NCI-H2171 treated with DMSO at 0.1 percent for 48 hours (cell line): ENCODE measurements around the gene AXDND1.
A peak's percentile ranks its signal among the peaks of the same experiment; 100 is the strongest.
"Not testable (repeated sequence)": the region's sequence is repeated elsewhere in the genome, so short reads cannot be mapped to it uniquely, and the experiment has no call there.

Source experiments
- DNase-seq: peaks from one replicate; lab custom pipeline; 2025; lab: John Stamatoyannopoulos, UW

AXDND1 gene

DNA sequence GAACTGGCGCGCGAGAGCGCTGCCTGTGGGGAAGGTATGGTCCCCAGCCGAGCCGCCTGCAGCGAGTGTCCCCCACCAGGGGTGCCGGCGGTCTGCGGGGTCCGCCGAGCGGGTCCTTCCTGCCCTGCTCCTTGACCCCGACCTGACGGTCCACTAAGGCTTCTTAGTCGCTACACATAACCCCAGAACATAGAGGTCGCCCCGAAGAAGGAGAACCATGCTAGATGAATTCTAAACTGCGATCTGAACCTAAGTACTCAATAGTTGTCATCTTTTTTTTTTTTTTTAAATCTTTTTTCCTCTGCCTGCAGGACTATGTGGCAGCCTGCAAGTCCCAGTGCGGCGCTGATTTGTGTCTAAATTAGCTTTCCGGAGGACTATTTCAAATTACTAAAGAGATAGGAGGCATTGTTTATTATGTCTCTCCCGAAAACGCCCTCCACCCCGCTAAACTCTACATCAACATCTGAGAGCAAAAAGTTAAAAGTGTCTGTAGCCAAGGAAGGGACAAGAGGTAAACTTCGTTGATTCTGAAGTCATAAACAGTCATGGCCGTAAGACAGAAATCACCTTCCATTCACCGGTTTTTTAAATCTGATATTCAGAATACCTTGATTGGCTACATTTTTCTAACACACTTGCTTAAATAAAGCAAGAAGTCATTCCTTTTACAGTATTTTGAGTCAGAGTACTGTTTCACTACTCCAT lies 476 bp downstream of the AXDND1 start:
- peak; percentile 45 for DNase-seq

DNA sequence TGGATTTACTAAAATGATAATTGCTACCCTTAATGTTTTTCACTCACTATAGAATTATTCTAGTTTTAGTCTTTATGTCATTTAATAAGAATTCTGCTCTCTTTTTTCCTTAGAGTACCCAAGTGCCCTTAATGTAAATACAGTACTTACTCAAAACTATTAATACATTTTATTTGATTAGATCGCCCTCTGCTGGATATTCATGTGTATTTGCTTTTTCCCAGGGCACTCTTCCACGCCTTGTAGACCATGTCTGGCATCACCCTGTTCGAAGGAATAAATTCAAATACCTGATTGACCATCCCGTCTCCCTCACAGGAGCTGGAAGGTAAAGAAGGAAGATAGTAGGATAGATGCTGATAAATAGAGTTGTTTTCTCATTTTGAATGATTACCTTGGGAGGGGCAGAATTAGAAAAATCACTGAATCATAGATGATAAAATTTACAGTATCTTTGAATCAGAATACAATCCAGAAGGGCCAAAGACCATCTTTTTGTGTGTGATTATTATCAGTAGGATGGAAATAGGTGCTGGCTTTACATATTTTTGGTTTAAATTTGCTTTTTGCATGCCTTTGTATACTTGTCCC lies 4.1 kb downstream of the AXDND1 start:
- DNase-seq, result peak; percentile 86

DNA sequence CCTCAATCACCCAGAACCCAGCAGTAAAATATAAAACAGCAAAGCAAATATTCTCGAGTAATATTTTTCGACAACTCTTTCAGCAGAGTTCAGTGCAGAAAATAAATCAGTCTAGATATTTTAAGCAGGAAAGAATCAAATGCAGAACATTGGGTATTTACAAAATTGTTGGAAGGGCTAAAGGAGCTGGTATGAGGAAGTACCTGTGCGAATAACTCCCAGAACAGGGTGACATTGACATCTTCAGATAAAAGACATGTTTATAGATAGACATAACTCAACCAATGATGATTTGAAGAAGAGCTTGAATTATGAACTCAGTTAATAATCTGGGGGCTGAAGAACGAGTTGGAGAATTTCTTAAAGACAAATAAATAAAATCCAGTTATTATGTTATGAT lies 6.4 kb downstream of the AXDND1 start:
- DNase-seq, result no peak

DNA sequence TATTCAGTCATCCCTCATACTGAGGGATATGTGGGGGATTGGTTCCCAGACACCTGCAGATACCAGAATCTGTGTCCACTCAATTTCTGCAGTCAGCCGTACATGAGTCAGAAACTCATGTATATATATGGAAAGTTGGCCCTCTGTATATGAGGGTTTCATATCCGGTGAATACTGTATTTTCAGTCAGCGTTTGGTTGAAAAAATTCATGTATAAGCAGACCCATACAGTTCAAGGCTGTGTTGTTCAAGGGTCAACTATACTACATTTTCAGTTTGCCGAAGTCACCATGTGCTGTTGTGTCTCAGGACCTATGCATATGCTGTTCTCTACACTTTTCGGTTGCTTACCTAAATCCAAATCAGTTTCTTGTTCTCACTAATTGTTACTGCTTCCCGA lies 10.5 kb downstream of the AXDND1 start:
- DNase-seq, result no peak

DNA sequence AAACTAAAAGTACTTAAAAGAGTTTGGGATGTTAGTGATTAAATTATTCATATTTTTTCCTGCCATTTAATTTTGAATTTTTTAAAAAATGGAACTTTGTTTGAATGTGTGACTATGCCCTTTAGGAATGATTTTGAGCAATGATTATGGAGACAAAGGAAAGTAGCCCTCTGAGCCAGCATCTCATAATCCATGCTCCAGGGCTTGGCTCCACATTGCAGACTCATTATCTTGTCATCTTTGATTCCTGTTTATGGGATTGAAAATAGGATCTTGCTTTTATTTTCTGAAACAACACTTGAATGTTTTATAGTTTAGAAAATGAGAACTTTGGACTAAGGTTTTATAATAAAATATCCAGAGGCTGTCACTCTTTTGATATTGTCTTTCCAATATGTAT lies 14.5 kb downstream of the AXDND1 start:
- DNase-seq, result no peak

DNA sequence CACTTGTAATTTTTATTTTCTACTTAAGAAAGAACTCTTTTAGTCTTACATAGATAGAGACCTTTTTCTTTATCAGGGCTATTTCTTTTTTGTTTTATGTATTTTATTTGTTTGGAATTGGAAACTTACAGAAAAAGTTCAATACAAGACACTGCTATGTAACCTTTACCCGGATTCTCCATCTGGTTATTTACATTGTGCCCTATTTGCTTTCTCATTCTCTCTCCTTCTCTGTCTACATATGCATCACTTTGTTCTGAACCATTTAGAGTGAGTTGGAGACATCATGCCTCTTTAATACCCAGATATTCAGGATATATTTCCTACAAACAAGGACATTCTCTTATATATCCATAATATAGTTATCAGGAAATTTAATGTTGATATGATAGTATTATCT lies 18.3 kb downstream of the AXDND1 start:
- DNase-seq, result no peak

DNA sequence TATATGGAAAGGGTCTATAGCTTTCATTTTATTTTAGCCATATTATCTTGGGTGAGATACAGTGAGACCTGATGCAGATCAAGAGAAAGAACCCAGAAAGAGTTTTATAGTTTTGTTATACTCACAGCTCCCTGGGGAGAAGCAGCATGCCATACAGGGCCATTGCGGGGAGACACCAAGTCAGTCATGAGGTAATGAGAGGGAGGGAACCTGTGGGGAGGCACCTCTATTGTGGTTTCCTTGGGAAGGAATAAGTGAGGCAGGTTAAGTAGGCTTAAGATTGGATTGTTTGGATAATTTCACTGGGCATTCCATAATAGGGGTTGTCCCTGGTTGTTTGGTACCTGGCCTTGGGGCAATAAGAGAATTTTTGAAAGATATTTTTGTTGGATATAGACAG lies 19.7 kb downstream of the AXDND1 start:
- no peak for DNase-seq

DNA sequence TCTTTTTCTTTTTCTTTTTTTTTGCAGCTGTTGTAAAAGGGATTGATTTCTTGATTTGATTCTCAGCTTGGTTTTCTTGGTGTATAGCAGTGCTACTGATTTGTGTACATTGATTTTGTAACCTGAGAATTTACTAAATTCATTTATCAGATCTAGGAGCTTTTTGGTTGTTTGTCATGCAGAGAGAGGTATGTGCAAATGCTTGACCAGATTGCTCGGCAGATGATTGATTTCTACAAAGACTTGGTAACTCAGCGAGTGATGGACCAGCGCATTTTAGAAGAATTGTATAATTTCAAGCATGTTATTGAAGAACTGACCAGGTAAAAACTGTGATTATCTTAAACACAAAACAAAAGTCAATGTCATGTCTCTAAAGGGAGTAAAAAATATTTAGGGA lies 27.9 kb downstream of the AXDND1 start:
- DNase-seq, result no peak

DNA sequence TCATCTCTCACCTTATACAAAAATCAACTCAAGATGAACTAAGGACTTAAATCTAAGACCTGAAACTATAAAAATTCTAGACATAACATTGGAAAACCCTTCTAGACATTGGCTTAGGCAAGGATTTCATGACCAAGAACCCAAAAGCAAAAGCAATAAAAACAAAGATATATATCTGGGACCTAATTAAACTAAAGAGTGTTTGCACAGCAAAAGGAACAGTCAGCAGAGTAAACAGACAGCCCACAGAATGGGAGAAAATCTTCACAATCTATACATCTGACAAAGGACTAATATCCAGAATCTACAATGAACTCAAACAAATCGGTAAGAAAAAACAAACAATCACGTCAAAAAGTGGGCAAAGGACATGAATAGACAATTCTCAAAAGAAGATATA lies 33.6 kb downstream of the AXDND1 start:
- DNase-seq, result not testable (repeated sequence)

DNA sequence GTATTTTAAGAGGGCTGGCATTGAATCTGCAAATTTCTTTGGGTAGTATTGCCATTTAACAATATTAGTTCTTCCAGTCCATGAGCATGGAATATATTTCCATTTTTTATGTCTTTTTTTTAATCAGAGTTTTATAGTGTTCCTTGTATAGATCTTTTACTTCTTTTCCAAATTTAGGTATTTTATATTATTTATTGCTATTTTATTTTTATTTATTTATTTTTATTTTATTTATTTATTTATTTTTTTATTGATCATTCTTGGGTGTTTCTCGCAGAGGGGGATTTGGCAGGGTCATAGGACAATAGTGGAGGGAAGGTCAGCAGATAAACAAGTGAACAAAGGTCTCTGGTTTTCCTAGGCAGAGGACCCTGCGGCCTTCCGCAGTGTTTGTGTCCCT lies 52.0 kb downstream of the AXDND1 start:
- not testable (repeated sequence) for DNase-seq

DNA sequence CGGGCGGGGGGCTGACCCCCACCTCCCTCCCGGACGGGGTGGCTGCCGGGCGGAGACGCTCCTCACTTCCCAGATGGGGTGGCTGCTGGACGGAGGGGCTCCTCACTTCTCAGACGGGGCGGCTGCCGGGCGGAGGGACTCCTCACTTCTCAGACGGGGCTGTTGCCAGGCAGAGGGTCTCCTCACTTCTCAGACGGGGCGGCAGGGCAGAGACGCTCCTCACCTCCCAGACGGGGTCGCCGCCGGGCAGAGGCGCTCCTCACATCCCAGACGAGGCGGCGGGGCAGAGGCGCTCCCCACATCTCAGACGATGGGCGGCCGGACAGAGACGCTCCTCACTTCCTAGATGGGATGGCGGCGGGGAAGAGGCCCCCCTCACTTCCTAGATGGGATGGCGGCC lies 52.9 kb downstream of the AXDND1 start:
- DNase-seq, result not testable (repeated sequence)

DNA sequence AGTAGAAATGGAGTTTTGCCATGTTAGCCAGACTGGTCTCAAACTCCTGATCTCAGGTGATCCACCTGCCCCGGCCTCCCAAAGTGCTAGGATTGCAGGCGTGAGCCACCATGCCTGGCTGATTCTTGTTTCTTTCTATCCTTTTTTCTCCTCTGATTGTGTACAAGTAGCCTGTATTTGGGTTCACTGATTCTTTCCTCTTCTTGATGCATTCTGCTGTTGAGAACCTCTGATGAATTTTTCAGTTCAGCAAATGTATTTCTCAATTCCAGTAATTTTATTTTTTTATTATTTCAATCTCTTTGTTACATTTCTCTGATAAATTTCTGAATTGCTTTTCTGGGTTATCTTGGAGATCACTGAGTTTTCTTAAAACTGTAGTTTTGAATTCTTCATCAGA lies 58.8 kb downstream of the AXDND1 start:
- DNase-seq, result no peak

DNA sequence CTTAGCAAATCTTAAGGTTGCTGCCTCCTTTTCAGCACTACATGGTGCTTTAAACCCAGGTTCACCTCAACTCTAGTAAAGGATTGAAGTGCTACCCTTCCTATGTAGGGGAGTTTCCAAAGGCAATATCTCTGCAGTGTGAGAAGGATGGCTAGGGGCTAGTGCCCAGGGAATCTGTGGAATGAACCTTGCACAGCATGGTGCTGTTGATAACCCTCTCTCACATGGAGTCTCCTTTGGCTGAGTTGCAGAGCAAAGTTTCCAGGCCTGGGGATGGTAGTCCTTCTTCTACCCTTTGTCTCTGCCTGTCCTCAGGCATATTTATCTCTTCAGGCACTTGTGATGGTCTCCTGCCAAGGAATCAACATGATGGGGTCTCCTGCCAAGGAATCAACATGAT lies 59.4 kb downstream of the AXDND1 start:
- DNase-seq, result no peak

DNA sequence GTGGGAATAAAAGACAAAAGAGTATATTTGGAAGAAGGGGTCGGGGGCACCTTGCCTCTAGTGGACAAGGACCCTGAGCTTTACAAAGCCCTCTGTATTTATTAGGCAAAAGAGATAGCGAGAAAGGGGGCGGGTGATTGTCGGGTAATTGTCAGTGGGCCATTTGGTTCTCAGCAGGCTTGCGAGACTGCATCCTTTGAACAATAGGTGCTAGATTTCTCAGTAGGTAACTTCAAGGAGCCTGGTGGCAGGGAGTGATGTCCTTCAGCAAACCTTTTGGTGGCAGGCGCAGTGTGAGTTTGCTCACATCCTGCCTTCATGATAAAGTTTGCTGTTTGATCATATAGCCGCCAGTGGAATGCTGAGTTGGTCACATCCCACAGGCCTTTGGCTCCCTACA lies 71.4 kb downstream of the AXDND1 start:
- no peak for DNase-seq

DNA sequence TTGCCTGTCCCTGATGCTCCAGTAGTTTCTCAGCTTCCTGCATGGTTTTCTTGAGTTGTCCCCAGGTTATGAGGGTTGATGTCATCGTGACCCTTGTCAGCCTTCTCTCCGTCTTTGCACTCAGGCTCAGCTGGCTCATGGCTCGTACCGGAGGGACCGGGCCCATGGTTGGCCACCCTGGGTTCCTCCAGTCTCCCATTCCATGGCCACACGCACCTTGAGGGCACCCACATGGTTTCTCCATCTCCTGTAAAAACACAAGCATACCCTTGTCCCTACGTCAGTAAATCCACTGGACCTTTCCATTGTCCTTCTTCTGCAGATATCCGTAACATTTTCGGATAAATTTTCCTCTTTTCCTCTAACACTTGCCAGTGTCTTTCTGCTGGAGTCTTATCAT lies 73.9 kb downstream of the AXDND1 start:
- DNase-seq, result not testable (repeated sequence)

DNA sequence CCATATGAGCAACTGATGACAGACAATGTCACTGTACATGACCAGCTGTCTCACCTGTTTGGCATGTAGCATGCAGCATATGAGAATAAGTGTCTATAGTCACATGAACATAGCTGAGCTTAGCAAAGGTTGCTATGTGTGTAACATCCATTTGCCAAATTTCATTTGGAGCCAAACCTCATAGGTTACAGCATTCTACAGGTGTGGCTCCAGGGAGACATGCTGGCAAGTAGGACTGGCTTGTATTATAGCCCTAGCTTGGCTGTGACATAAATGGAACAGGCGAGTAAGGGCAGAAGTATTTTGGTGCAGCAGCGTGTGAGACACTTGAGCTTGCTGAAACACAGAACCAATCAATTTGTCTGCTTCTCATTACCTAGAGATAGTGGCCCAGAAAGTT lies 74.5 kb downstream of the AXDND1 start:
- DNase-seq, result not testable (repeated sequence)

DNA sequence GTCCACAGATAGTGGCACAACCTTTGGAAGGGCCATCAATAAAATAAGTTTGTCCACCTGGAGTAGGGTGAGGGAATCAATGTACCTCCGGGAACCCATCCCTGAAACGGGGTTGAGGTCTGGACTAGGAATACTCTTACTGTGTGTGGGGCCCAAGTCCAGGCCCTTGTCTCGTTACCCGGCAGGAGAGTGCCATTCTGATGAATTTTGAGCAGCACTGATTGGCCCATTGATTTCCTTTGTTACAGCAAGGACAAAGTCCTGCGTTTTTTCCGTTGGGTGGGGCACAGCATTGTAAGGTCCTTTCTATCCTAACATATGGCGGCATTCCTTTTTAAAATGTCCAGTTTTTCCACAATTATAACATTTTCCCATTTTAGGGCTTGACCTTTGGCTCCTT lies 75.2 kb downstream of the AXDND1 start:
- DNase-seq, result no peak

DNA sequence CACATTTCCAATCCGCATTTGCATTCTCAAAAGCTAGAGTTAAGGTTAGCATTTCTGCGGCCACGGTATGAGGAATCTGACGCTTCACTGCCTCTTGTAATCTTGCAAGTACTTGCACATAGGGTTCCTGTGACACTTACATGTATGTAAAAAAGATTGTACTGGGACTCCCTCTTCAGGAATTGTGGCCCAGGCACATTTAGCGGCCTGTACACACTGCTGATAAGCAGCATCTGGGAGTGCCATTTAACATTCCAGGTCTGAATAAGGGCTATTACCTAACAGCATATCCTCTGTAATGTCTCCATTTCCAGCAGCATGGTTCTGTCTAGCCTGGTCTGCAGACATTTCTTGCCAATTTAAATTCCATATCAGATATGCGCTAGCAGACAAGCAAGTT lies 75.7 kb downstream of the AXDND1 start:
- no peak for DNase-seq

DNA sequence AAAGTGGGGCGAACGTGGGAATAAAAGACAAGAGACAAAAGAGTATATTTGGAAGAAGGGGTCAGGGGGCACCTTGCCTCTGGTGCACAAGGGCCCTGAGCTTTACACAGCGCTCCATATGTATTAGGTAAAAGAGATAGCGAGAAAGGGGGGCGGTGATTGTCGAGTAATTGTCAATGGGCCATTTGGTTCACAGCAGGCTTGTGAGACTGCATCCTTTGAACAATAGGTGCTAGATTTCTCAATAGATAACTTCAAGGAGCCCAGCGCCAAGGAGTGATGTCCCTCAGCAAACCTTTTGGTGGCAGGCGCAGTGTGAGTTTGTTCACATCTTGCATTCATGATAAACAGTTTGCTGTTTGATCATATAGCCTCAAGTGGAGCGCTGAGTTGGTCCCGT lies 77.1 kb downstream of the AXDND1 start:
- DNase-seq, result not testable (repeated sequence)

DNA sequence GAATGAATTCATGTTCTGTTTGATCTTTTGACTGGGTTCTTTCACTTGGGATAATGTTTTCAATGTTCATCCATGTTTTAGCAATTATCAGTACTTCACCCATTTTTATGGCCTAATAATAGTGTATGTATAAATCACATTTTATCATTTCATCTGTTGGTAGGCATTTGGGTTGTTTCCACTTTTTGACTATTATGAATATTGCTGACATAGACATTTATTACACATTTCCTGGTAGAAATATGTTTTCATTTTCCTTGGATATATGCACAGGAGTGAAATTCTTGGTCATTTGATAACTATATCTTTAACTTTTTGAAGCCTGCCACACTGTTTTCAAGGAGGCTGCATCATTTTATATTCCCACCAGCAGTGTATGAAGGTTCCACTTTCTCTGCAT lies 79.8 kb downstream of the AXDND1 start:
- DNase-seq, result no peak

DNA sequence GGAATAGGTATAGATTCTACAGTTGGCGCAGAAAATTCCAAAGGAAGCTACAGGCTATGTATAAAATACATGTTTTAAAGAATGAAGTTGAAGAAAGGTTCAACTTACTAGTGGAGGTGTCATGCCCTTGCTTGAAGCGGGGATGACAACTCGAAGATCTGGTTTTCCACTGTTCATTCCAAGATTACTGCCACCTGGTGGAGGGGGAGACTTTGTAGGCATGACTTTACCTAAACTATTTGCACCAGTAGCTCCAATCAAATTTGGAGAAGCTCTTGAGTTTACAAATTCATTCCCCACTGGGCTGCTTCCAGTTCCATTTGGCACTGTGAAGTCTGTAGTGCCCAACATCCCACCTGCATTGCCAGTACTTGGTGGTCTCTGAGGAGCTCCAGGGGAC lies 81.7 kb downstream of the AXDND1 start:
- DNase-seq, result peak; percentile 23

DNA sequence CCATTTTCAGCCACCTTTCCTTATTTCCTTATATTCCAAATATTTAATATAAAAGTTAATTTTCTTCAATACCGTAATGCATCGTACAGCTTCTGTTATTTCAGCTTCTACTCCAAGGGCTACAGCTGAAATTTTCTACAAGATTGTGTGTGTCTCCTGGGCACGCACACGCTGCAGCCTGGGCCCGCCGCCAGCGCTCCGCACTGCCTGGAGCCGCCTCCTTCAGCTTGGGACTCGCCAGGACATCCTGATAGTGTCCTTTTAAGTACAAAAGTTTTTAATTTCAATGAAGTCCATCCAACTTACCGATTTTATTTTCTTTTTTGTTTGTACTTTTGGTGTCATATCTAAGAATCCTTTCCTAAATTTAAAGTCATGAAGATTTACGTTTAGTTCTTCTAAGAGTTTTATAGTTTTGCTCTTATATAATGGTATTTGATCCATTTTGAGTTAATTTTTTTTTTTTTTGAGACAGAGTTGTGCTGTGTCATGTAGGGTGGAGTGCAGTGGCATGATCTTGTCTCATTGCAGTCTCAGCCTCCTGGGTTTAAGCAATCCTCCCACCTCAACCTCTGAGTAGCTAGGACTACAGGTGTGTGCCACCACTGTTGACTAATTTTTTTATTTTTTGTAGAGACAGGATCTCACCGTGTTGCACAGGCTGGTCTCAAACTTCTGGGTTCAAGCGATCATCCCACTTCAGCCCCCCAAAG lies 82.8 kb downstream of the AXDND1 start:
- no peak for DNase-seq

DNA sequence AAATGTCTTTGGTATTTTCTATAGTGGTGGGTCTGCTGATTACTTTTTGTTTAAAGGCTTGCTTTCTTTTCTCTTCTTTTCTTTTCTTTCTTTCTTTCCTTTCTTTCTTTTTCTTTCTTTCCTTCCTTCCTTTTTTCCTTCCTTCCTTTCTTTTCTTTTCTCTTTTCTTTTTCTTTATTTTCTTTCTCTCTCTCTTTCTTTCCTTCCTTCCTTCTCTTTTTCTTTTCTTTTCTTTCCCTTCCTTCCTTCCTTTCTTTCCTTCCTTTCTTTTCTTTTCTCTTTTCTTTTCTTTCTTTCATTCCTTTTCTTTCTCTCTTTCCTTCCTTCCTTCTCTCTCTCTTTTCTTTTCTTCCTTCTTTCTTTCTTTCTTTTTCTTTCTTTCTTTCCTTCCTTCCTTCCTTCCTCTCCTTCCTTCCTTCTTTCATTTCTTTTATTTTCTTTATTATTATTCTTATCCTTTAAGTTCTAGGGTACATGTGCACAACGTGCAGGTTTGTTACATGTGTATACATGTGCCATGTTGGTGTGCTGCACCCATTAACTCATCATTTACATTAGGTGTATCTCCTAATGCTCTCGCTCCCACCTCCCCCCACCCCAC lies 93.9 kb downstream of the AXDND1 start:
- not testable (repeated sequence) for DNase-seq
